PC-9 (cell line): ENCODE measurements around the gene BRAF.

Experiments
- EZH2 ChIP-seq: fragments of 200-600 bp; sonication (generic); IDR thresholded peaks from 2 replicates; pipeline ENCODE4 v1.8.0; 2017; ENCODE audit warnings: antibody characterized with exemption, low read depth
- TF ChIP-seq, protein P1 (sequence below): fragments of 200-600 bp; sonication (generic); conservative IDR thresholded peaks from 2 replicates; pipeline ENCODE4 v1.6.1; 2017; ENCODE audit warnings: mixed run types, antibody characterized with exemption, mild to moderate bottlenecking, moderate library complexity

- TF ChIP-seq, protein P1, sequence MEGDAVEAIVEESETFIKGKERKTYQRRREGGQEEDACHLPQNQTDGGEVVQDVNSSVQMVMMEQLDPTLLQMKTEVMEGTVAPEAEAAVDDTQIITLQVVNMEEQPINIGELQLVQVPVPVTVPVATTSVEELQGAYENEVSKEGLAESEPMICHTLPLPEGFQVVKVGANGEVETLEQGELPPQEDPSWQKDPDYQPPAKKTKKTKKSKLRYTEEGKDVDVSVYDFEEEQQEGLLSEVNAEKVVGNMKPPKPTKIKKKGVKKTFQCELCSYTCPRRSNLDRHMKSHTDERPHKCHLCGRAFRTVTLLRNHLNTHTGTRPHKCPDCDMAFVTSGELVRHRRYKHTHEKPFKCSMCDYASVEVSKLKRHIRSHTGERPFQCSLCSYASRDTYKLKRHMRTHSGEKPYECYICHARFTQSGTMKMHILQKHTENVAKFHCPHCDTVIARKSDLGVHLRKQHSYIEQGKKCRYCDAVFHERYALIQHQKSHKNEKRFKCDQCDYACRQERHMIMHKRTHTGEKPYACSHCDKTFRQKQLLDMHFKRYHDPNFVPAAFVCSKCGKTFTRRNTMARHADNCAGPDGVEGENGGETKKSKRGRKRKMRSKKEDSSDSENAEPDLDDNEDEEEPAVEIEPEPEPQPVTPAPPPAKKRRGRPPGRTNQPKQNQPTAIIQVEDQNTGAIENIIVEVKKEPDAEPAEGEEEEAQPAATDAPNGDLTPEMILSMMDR = no peak
- no peak for TF ChIP-seq EZH2
These were observed 192.3 kb downstream of the BRAF start for GRCh38 chr7:140732416-140732815.
